ENCODE data around the gene FLOT2. TPM values are rescaled to one million over a fixed set of nuclear protein-coding genes. Genes with fewer than 3 reads are reported as not detected.
"Not testable (repeated sequence)": the region's sequence is repeated elsewhere in the genome, so short reads cannot be mapped to it uniquely, and the experiment has no call there.

Gene FLOT2
- total RNA-seq, 3 donors from 2014 or later = 49.8 to 78.3 (median 56.9) TPM

- TF ChIP-seq POLR2AphosphoS5 (IDR thresholded peaks at IDR 0.05) (no peak), POLR2A (IDR thresholded peaks at IDR 0.05) (no peak), CTCF (IDR thresholded peaks at IDR 0.05) (no peak)
- peaks cover 18% of the 10 kb centered on the region for H3K36me3 ChIP-seq
- H3K27ac ChIP-seq = no peak overlapping the region
- no peaks in the 10 kb centered on the region for H3K27me3 ChIP-seq
- no peak for DNase-seq (ENCODE audit: low spot score in 2 of 2)
- no peaks in the 10 kb centered on the region for H3K9me3 ChIP-seq
- intact Hi-C loops (cut with DNase I; ENCODE audit: low total_unique reads) = no loop called here
- H3K4me1 ChIP-seq = no peaks in the 10 kb centered on the region
- no peak overlapping the region for H3K4me3 ChIP-seq
These were observed 17.0 kb downstream of the FLOT2 start for GRCh38 chr17:28880572-28880945.

- no peak overlapping the region for H3K27ac ChIP-seq
- H3K9me3 ChIP-seq = no peaks in the 10 kb centered on the region
- H3K4me1 ChIP-seq = no peaks in the 10 kb centered on the region
- H3K36me3 ChIP-seq = peaks cover 18% of the 10 kb centered on the region
- intact Hi-C loops (cut with DNase I; ENCODE audit: low total_unique reads) = no loop called here
- no peak for DNase-seq (ENCODE audit: low spot score in 2 of 2)
- TF ChIP-seq POLR2AphosphoS5 (IDR thresholded peaks at IDR 0.05) = no peak
- H3K4me3 ChIP-seq = no peak overlapping the region
- H3K27me3 ChIP-seq = no peaks in the 10 kb centered on the region
These were observed 17.5 kb downstream of the FLOT2 start for GRCh38 chr17:28879886-28880571.

GRCh38 chr17:28878981-28879380 is 18.6 kb downstream of the FLOT2 start:
- no peak for DNase-seq (ENCODE audit: low spot score in 2 of 2)
- intact Hi-C loops (cut with DNase I; ENCODE audit: low total_unique reads) = no loop called here
- H3K4me1 ChIP-seq = no peaks in the 10 kb centered on the region
- no peak for TF ChIP-seq CTCF (IDR thresholded peaks at IDR 0.05)
- no peak for TF ChIP-seq POLR2A (IDR thresholded peaks at IDR 0.05)
- no peak for TF ChIP-seq POLR2AphosphoS5 (IDR thresholded peaks at IDR 0.05)
- H3K27ac ChIP-seq = no peak overlapping the region
- H3K9me3 ChIP-seq = no peaks in the 10 kb centered on the region
- no peak overlapping the region for H3K4me3 ChIP-seq
- H3K27me3 ChIP-seq = no peaks in the 10 kb centered on the region
- peaks cover 18% of the 10 kb centered on the region for H3K36me3 ChIP-seq

- H3K36me3 ChIP-seq = peaks cover 18% of the 10 kb centered on the region
- TF ChIP-seq POLR2AphosphoS5 (IDR thresholded peaks at IDR 0.05) (no peak), CTCF (IDR thresholded peaks at IDR 0.05) (no peak), POLR2A (IDR thresholded peaks at IDR 0.05) (no peak)
- intact Hi-C loops (cut with DNase I; ENCODE audit: low total_unique reads) = no loop called here
These were observed 19.2 kb downstream of the FLOT2 start for GRCh38 chr17:28878158-28878910.

GRCh38 chr17:28877150-28877711 is 20.3 kb downstream of the FLOT2 start:
- H3K9me3 ChIP-seq = not testable (repeated sequence)

More at GRCh38 chr17:28878158-28878910, 19.2 kb downstream of the FLOT2 start:
- no peak overlapping the region for H3K27ac ChIP-seq
- H3K4me1 ChIP-seq = no peaks in the 10 kb centered on the region
- H3K27me3 ChIP-seq = no peaks in the 10 kb centered on the region
- no peak overlapping the region for H3K4me3 ChIP-seq
- no peaks in the 10 kb centered on the region for H3K9me3 ChIP-seq
- DNase-seq (ENCODE audit: low spot score in 2 of 2) = no peak

More at GRCh38 chr17:28877150-28877711, 20.3 kb downstream of the FLOT2 start:
- intact Hi-C loops (cut with DNase I; ENCODE audit: low total_unique reads); DNase-seq (ENCODE audit: low spot score in 2 of 2); H3K4me3 ChIP-seq; H3K4me1 ChIP-seq; H3K27me3 ChIP-seq; H3K27ac ChIP-seq: not testable (repeated sequence)
- H3K36me3 ChIP-seq = peaks cover 18% of the 10 kb centered on the region
